ENCODE measurements around the gene ADNP.

Gene ADNP

GRCh38 chr20:50845566-50846215 lies 85.5 kb downstream of the ADNP start:
- DNase-seq = no peak

GRCh38 chr20:50844430-50845100 lies 86.7 kb downstream of the ADNP start:
- DNase-seq = no peak

GRCh38 chr20:50843331-50844276 lies 87.6 kb downstream of the ADNP start:
- DNase-seq = no peak

- DNase-seq = no peak
Observed at GRCh38 chr20:50842821-50843220, 88.4 kb downstream of the ADNP start.
